GM19438 (cell line): ENCODE results near the gene PASK.
A peak's percentile ranks its signal among the peaks of the same experiment; 100 is the strongest.

ENCODE experiments used
- ATAC-seq: cut with Tn5 transposase; IDR thresholded peaks from one replicate; pipeline ENCODE4 v1.9.1; 2021; ENCODE audit warnings: low read depth; ENCODE audit not compliant: unreplicated experiment

Gene PASK

DNA sequence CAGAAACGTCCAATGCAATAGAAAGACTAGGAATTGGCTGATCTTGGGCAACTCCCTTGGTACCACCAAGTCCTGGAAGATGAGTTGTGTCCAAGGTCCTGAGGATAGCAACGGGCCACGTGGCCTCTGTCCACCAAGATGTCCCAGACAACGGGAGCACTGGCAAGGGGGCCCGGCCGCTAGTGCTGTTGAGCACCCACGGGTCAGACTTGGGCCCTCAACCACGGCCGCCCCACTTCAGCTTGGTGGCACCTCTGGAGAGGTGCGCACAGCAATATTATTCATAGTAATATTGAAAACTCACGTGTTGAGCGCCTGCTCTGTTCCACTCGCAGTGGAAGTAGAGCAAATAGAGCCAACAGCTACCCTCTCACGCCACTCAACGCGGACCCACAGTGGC lies 19.0 kb downstream of the PASK start:
- no peak for ATAC-seq

DNA sequence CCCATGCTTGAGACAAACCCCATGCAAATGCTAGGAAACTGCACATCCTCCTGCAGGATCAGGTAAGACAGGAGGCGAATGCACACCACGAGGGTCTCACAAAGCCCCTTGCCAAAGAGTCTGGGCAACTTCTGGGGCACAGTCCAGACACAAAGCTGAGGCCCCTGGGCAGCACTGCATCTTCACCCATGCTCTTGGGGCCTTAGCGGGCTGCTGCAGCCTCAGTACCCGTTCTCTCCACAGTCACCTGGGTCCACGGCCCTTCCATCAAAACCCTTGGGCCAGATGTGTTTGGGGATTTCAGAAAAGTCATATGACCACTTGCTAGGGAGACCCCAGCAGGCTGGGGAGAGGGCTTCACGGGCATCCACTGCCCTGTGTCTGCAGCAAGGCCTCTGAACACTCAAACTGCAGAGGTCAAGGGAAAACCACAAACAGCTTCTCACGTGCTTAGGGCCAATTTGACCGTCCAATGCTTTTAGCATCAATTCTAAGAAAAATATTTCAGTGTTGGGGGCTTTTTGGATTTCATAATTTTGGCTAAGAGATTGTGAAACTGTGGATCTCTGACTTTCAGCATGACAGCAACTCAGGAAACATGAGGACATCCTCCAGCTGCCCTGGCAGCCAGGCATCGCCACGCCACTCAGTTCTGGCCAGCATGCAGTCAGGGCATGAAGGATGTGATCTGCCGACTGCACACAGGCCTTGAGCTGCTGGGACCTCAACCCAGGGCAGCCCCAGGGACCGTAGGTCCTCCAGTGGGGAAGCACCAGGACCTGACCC lies 20.0 kb downstream of the PASK start:
- no peak for ATAC-seq

DNA sequence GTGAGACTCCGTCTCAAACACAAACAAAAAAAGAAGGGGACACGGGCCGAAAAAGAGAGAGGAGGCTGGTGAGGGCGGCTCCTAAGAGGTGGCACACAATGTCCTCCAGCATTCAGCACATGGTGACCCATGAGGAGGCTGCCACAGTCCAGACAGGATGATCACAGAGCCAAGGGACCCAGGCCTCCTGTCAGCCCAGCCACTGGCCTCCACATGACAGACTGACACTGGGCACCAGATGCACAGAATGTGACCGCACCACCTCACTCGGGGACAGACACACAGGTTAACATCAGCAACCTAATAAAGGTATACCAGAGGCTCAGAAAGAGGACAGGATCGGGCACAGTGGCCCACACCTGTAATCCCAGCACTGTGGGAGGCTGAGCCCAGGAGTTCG lies 21.0 kb downstream of the PASK start:
- no peak for ATAC-seq

DNA sequence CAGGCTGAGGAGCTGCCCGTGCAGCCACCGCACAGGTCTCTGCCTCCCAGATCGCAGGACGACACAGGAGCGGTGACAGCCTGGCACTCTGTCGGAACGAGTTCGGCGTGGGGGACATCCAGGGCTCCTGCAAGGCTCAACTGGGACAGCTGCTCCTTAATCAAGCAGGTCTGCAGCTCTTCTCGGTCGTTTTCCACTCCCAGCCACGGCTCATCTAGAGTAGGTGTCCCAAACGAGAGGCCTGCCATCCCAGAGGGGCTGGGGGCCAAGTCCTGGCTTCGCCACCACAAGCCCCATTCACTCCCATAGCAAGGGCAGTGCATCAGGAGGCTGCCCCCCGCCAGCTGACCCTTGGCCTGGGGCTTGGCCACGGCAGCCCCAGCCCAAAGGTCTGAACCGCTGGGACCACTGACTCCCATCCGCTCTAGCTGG lies 22.5 kb downstream of the PASK start:
- ATAC-seq, result no peak

DNA sequence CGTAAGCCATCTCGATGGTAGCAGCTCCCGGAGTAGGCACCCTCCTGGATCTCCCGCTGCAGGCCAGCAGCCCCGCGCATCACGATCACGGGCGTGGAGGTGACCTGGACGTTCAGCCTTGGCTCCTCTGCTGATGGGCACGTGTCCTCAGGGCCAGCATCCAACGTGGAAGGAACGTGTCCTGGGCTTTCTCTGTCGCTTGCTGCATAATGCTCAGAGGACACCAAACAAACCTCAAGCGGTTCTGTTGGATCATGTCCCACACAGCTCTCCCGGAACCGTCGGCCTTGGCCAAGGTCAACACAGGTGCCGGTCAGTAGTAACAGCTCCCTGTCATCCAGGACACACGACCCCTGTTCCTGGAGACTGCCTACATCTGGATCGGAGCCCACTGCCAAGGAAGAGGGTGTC lies 23.1 kb downstream of the PASK start:
- ATAC-seq, result no peak

DNA sequence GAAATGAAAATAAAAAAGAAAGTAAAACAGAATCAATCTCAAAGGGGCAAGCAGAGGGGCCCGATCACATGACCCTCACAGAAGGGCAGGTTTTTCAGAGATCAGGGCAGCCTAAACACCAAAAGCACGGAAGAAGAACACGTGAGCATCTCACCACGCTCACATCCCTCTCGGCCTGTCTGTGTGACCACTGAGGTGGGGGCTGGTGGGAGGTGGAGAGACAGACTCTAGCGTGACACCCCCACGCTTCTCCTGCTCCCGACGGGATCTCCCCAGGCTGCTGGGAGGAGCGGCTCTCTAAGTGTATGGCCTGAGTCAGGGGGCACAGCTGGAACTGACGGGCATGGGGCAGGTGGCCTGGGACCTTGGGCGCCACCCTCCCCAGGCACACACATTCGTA lies 23.6 kb downstream of the PASK start:
- no peak for ATAC-seq

DNA sequence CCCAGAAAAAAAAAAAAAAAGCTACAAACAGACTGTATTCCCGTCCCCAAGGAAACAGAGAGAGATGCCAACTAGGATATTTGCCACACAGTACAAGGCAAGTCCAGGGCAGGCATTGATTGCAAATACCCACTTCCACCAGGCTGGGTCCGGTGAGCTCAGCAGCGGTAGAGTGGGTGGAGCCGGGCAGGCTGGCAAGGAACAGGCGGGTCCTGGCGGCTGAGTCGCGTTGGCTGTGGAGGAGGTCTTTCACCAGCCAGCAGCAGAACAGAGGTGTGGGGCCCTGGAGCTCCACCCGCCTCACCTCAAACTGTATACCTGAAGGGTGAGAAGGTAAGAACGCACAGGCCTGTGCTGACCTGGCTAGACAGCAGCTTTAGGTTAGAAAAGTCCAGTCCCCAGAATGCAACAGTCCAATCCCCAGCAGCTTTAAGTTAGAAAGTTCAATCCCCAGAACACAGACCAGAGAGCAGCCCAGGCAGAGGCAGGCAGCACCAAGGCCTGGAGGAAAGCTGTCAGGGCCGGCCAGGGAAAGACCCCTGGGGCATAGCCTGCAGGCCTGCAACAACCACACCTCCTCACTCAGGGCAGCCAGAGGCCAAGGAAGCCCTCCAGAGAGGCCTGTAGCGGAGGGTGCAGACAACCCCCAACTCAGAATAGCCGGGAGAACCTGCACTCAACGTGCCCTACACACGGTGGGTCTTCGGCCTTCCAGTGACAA lies 25.3 kb downstream of the PASK start:
- ATAC-seq, result no peak

DNA sequence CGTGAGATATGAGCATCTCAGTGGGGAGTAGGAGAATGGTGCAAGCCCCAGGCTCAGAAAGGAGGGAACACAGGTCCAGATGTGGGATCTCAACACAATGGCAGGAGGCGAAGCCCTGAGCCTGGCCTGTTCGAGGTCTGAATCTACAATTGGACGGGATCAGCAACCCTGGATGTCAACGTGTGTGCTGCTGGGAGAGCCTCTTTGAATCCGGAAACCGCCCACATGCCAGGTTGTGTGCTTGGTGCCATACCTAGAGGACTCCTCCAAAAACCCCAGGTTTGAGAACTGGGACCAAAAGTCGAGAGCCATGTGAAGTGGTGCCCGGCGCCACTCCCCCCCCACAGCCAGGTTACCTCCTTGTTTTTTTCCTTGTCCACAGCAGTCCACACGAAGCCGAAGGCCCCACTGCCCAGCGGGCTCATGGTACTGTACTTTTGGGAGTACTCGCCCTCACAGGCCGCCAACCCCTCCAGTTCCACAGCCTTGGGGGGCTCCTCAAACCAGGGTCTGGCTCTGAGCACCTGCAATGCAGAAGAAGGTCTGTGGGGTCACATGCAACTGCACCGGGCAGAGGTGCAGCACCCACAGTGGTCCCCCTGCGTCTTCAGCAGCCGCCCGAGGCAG lies 26.8 kb downstream of the PASK start:
- no peak for ATAC-seq

DNA sequence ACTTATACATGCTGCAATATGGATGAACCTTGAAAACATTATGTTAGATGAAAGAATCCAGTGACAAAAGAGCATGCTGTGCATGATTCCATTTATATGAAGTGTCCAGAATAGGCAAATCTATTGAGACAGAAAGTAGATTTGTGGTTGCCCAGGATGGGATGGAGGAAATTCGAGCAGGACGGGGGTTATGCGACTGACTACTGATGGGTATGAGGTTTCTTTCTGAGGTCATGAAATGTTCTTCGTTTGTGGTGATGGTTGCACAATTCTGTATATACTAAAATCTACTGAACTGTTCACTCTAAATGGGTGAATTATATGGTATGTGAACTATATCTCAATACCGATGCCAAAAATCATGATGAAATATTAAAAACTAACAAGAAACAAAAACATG lies 28.3 kb downstream of the PASK start:
- no peak for ATAC-seq

DNA sequence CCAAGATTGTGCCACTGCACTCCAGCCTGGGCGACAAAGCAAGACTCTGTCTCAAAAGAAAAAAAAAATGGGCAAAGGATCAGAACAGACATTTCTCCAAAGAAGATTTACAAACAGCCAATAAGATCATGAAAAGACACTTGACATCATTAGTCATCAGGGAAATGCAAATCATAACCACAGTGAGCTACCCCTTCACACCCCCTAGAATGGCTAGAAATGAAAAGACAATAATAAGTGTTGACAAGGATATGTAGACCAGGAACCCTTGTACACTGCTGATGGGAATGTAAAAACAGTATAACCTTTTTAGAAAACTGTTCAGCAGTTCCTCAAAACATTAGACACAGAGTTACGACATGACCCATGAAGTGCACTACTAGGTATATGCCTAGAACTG lies 28.8 kb downstream of the PASK start:
- ATAC-seq, result no peak

DNA sequence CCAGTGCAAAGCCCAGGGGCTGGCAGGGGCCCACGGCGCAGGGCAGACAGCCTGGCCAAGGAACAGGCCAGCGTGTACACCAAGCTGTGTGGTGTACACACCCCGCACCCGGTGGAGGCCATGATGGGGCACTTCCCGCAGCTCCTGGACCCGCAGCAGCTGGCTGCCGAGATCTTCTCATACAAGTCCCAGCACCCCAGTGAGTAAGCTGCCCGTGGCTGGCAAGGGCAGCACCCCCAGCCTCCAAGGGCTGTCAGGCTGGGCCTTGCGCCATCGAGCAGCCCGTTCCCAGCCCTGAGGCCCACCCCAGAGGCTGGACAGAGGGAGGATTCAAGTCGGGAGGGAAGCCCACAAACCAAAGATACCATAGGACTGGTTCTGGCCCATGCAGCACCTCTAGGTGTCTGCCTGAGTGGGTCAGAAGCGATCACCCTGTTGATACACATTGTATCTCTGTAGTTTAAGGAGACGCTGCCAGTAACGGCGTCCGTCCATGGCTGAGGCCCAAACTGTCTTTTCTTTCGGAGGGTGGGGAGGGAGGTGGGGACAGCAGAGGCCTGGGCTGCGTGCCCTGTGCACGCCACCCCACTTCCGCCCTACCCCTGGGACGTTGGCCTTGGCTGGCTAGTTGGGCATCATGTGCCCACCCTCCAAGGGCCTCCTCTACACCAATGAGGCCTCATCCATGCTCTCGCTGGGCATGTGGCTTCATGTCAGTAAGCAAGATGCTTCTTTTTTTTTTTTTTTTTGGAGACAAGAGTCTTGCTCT lies 30.4 kb downstream of the PASK start:
- ATAC-seq, result no peak

DNA sequence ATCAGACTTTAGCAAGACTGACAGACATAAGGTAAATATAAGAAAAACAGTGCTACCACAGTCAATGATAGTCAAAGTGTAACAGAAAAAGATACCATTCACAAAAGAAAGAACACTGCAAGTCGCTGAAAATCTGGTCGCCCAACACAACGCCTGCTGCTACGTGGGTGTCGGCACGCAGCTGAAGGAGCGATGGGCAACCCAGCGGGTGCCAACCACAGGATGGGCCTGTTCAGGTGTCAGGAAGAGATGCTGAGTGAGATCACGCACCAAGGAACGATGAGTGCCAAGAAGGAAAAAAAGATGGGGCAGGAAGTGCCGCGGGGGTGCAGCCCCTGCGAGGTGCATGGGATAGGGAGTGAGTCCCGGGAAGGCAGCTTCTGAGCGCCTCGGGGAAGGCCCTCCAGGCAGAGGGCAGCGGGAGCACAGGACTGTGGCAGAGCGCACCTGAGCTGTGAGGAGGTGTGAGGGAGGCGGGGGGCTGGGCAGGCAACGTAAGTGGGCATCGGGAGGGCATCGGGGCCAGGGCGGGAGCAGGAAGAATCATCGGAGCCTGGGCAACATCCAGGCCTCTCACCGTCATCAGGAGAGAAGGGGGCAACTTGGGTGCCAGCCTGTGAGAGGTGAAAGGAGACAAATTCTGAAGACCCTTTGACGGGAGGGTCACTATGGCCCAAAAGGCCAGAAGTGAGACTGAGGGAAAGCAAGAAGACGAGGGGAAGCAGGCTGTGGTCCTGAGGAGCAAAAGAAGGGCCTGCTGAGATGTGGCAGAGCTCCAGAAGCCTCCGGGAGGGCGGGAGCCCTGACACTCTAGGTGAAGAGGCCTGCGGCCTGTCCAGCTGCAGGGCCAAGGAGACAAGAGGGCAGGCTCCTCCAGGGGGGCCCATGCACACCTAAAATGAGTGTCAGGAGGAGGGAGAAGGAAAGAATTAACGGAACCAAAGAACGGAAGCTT lies 32.4 kb downstream of the PASK start:
- no peak for ATAC-seq

DNA sequence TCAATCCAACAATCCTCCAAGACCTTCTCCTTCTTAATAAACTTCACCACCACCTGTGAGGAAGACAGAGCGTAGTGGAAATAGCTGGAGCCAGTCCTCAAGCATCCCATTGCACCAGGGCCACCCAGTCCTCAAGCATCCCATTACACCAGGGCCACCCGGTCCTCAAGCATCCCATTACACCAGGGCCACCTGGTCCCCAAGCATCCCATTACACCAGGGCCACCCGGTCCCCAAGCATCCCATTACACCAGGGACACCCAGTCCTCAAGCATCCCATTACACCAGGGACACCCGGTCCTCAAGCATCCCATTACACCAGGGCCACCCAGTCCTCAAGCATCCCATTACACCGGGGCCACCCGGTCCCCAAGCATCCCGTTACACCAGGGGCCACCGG lies 33.9 kb downstream of the PASK start:
- ATAC-seq, result no peak

DNA sequence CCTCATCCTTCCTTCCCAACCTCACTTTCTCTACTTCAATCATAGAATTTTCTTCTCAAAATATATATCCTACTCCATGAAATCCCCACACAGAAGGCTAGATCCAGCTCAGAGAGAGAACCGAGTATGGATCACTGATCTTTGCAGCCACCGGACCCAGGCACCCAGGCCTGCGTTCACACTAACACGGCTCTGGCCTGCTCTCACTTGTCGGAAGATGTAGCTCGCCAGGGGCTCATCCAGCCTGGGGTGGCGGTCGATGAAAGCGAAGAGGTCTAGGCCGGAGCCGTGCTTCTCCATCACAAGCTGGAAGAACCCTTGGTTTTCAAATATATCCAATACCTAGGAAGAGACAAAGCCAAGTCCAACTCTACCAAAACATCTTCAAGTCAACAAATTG lies 34.4 kb downstream of the PASK start:
- no peak for ATAC-seq

DNA sequence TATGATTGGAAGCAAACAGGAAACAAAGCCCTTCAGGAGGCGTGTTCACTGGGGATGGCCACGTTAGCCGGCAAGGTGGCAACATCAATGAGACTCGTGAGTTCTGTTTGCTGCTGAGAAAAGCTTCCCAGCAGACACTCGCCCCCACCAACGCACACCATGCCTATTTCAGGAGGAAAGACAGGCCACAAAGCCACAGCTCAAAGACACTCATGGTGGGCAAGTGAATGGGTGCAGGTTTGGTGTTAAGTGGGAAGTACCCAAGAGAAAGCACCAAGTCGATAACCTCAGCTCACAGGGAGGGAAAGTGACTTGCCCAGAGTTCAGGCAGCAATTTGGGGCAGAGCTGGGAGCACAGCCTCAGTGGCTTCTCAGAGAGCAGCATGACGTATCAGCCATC lies 36.7 kb downstream of the PASK start:
- no peak for ATAC-seq

DNA sequence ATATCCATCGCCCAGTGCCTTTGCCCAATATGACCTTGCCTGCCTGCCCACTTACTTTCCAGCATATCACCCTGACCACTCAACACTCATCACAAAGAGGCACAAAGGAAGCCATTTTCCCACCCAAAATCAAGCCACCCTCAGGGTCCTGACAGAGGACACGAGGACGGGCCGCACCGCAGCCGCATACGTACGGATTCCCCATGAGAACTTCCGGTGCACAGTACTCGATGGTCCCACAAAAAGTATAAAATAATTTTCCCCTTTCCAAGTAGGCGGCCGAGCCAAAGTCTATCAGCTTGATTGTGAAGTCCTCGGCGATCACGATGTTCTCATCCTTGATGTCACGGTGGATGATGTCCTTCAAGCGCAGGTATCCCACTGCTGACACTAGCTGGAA lies 37.2 kb downstream of the PASK start:
- ATAC-seq, result no peak

DNA sequence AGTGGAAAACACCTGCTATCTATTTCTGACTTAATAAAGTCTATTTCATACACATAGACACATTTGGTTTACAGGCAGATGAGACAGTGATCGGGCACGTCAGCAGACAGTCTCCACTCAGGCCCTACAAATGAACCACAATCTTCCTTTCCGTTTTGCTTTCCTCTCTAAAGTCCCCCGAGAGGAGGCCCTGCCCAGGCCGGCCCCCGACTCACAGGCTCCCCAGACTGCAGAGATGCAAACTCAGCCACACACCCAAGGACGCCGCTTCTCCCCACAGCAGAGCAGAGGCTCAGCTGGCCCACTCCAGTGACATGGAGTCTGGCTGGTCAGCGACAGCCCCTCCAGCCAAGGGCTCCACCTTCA lies 37.8 kb downstream of the PASK start:
- ATAC-seq, result no peak

DNA sequence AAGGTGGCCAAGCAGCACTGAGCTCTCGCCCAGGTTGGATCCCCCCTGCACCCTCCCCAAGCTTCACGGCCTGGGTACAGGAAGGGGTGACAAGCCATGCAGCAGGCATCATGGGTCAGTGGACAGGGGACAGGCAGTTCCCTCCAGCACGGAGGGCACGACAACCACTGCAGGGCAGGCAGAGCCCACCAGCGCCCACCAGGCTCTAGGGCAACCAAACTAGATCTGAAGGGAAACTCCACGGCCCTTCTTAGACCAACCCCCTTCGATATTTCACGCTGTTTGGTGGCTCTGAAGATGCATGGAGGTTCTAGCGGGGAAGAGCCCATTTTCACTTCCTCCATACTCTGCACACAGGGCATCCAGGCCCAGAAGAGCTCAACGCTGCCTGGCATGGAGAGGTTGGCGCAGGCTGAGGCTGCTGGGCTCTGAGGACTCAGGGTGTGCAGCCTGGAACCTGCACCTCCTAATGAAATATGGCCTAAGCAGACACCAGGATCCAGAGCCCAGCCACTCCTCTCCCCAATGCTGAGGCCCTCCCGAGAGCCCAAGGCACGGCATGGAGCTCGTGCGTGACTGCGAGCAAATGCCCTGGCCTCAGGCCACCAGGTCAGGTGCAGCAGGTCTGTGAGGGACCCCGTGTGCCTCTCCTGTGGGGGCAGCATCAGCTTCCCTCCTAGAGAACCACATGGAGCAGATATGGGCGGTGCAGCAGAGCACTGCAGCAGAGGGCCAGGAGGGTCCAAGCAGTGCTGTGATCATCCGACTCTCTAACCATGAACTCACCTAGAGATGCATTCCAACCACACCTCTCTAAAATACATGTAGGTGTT lies 38.4 kb downstream of the PASK start:
- ATAC-seq, result peak; percentile 64

DNA sequence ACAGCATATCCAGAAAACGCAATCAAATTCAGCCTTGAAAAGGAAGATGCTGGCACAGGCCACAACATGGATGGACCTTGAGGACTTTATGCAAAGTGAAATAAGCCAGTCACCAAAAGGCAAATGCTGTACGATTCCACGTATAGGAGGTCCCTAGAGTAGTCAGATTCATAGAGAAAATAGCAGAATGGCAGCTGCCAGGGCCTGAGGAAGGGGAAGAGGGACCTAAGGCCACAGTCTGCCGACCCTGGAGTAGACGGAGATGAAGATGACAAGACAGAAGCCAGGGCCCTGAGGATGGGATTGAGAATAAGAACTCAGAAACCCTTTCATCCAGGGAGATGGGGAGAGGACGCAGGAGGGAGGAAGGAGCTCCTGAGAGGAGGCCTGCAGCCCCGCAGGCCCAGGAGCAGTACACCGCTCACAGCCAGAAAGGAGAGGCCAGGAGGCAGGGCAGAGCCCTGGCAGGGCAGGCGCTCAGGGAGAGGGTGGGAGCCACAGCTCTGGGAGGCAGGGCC lies 39.1 kb downstream of the PASK start:
- no peak for ATAC-seq
